Kidney (tissue), 14 donors: Measurements from ENCODE around the gene KHSRP. TPM values are rescaled to one million over a fixed set of nuclear protein-coding genes. Genes with fewer than 3 reads are reported as not detected.
A peak's percentile ranks its signal among the peaks of the same experiment; 100 is the strongest.

Source experiments
- DNase-seq, 5 donors: peaks; one replicate each; pipeline ENCODE4 v3.0.0-alpha.2; 2013 to 2020
- FAIRE-seq: peaks from 2 replicates; lab custom pipeline; 2012; peaks lifted over from hg19 to GRCh38; lab: Jason Lieb, UNC
- H3K27ac ChIP-seq, 2 donors: one replicate each; pipeline ENCODE4 v1.7.0; 2013; ENCODE audit warnings: low read depth in 2 of 2, low read length in 2 of 2, inconsistent platforms in 1 of 2
- H3K27me3 ChIP-seq: one replicate; pipeline ENCODE4 v1.7.1; 2013; ENCODE audit warnings: low read length, inconsistent platforms; ENCODE audit not compliant: control insufficient read depth, insufficient read depth
- H3K36me3 ChIP-seq, 3 donors: one replicate each; pipeline versions ENCODE4 v1.7.0 to v1.7.1; 2013; ENCODE audit warnings: low read length in 3 of 3, control low read depth in 1 of 3, inconsistent platforms in 1 of 3; ENCODE audit not compliant: insufficient read depth in 3 of 3, control insufficient read depth in 2 of 3
- H3K4me1 ChIP-seq, 3 donors: one replicate each; pipeline versions ENCODE4 v1.7.0 to v1.7.1; 2013; ENCODE audit warnings: low read length in 3 of 3, inconsistent platforms in 1 of 3, low read depth in 1 of 3; ENCODE audit not compliant: control insufficient read depth in 2 of 3, insufficient read depth in 2 of 3
- H3K4me3 ChIP-seq, 3 donors: one replicate each; pipeline versions ENCODE4 v1.7.0 to v1.8.1; 2013; ENCODE audit warnings: low read length in 3 of 3, control low read depth in 1 of 3, inconsistent platforms in 1 of 3
- H3K9ac ChIP-seq, 3 donors: one replicate each; pipeline versions ENCODE4 v1.7.0 to v1.7.1; 2013; ENCODE audit warnings: low read length in 3 of 3, control low read depth in 1 of 3, inconsistent platforms in 1 of 3
- H3K9me3 ChIP-seq, 3 donors: one replicate each; pipeline versions ENCODE4 v1.7.0 to v1.7.1; 2013; ENCODE audit warnings: low read length in 3 of 3, control low read depth in 1 of 3, inconsistent platforms in 1 of 3; ENCODE audit not compliant: control insufficient read depth in 2 of 3, insufficient read depth in 1 of 3
- intact Hi-C: fragments of 100-400 bp; cut with DNase I; formaldehyde crosslinking; loops from one replicate; pipeline ENCODE4 v1.11.1; 2022
- polyA plus RNA-seq: library from polyadenylated mRNA; stranded (reverse); fragments of 350-450 nt; fragmentation: Illumina TruSeq; extraction: RNeasy Lipid Tissue Mini Kit (QIAGEN cat#74804); gene quantifications from one replicate; pipeline ENCODE4 v1.2.3, GENCODE V29; 2014; ENCODE audit warnings: low read depth, low replicate concordance; ENCODE audit not compliant: insufficient read depth
- total RNA-seq: library from RNA; stranded (reverse); fragmentation: NEBNext Ultra II Directional; extraction: Animal tissue kit (Norgen Biotek cat#: 25700); gene quantifications from one replicate; pipeline ENCODE4 v1.2.1, GENCODE V29; 2021
- TF ChIP-seq, protein P1 (sequence below): IDR thresholded peaks from 3 replicates; pipeline ENCODE4 v1.5.1; 2012; ENCODE audit warnings: mild to moderate bottlenecking, moderate library complexity, borderline replicate concordance; ENCODE audit not compliant: insufficient read depth; ENCODE audit errors: extremely low read depth
- donor health status: control.
- donor health status: control.
- donor health status: control.
- donor health status: control.
- donor health status: control.
- donor health status: DM: yes; HTN: yes; CAD: no.
- donor health status: Normal renal cell carcinoma (clear cell type).

KHSRP gene
- total and polyA plus RNA-seq, 2 donors from 2014 or later: 52.9 to 175 TPM

GRCh38 chr19:6394831-6395230, 29.8 kb downstream of the KHSRP start:
- Histone ChIP-seq H3K4me3 (no peak overlapping the region), H3K4me1 (peaks cover 0 to 16% (median 14%) of the 10 kb centered on the region in 3 donors), H3K36me3 (peaks cover 0 to 7% (median 1%) of the 10 kb centered on the region in 3 donors), H3K27me3 (no peaks in the 10 kb centered on the region), H3K27ac (no peak overlapping the region), H3K9ac (no peak overlapping the region), H3K9me3 (no peaks in the 10 kb centered on the region)
- FAIRE-seq: no peak
- TF ChIP-seq, protein P1, sequence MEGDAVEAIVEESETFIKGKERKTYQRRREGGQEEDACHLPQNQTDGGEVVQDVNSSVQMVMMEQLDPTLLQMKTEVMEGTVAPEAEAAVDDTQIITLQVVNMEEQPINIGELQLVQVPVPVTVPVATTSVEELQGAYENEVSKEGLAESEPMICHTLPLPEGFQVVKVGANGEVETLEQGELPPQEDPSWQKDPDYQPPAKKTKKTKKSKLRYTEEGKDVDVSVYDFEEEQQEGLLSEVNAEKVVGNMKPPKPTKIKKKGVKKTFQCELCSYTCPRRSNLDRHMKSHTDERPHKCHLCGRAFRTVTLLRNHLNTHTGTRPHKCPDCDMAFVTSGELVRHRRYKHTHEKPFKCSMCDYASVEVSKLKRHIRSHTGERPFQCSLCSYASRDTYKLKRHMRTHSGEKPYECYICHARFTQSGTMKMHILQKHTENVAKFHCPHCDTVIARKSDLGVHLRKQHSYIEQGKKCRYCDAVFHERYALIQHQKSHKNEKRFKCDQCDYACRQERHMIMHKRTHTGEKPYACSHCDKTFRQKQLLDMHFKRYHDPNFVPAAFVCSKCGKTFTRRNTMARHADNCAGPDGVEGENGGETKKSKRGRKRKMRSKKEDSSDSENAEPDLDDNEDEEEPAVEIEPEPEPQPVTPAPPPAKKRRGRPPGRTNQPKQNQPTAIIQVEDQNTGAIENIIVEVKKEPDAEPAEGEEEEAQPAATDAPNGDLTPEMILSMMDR: no peak
- no peak for DNase-seq
- intact Hi-C loops: no loop called here

GRCh38 chr19:6393983-6394412, 30.6 kb downstream of the KHSRP start:
- Histone ChIP-seq H3K9ac (peak overlapping the region; percentile 15 to 96 (median 18)), H3K9me3 (no peaks in the 10 kb centered on the region), H3K27ac (peak overlapping the region; percentile 96 to 97), H3K4me3 (peak overlapping the region; percentile 90 to 97 (median 95)), H3K36me3 (peaks cover 0 to 13% (median 6%) of the 10 kb centered on the region in 3 donors), H3K27me3 (no peaks in the 10 kb centered on the region), H3K4me1 (peaks cover 0 to 16% (median 14%) of the 10 kb centered on the region in 3 donors)
- TF ChIP-seq, protein P1: no peak
- no peak for FAIRE-seq
- DNase-seq: no peak
- intact Hi-C loops: no loop called here

DNA sequence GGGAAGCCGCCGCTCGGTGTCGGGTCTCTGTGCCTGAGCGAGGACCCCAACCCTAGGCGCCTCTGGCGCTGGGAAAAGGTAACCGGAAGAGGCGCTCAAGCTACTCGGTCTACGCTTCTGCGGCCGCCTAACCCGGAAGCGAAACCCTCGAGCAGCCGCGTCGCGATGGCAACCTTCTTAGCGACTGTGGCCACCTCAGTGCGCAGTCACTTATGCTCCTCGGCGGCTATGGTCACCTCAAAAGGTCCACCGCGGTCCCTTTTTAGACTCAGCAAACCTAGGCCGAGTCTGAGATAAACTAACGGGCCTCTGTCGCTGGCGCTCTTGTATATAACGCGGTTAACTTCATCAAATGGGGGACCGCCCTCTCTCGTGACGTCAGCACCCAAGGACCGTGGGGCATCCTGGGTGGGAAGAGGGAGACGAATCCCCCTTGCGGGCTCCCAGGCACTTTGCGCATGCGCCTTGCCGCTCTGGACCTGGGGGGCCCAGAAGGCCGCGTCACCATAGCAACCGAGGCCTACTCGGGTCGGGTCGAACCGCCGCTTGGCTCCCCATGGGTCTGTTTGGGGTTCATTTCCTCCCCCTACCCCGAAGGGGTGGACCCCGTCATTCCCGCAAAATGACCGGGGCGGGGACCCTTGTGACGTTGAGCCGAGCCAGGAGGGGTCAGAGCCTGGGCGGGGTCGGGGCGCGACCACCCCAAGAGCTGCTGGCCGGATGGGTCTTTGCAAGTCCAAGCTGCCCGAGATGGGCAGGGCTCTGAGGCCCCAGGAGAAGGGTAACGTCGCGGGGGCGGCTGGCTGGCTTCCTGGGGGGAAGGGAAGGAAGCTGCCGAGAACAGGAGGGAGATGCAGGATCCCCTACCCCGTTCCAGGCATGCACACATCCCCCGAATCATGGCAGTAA, 31.3 kb downstream of the KHSRP start, which contains the start of gene GTF2F1:
GTF2F1 (minus strand) TSS at position 91 of the 909 bp plus-strand sequence. CDS start 169 bp downstream, outside the sequence.
- Histone ChIP-seq H3K27ac (peak within 1 kb of the TSS; percentile 96 to 97), H3K9ac (peak within 1 kb of the TSS; percentile 80 to 96 (median 82)), H3K4me3 (peak within 1 kb of the TSS; percentile 90 to 97 (median 95)), H3K4me1 (peaks cover 0 to 16% (median 14%) of the 10 kb centered on the region in 3 donors), H3K9me3 (no peaks in the 10 kb centered on the region), H3K27me3 (no peaks in the 10 kb centered on the region), H3K36me3 (peaks cover 1 to 20% (median 7%) of the 10 kb centered on the region in 3 donors)
- FAIRE-seq (no peak), DNase-seq (peak; percentile 97 to 99 (median 98))
- TF ChIP-seq, protein P1: no peak
- intact Hi-C loops: no loop called here
